ENCODE results near the gene SORL1-AS1.
"Not testable (repeated sequence)": the region's sequence is repeated elsewhere in the genome, so short reads cannot be mapped to it uniquely, and the experiment has no call there.

SORL1-AS1 gene

DNA sequence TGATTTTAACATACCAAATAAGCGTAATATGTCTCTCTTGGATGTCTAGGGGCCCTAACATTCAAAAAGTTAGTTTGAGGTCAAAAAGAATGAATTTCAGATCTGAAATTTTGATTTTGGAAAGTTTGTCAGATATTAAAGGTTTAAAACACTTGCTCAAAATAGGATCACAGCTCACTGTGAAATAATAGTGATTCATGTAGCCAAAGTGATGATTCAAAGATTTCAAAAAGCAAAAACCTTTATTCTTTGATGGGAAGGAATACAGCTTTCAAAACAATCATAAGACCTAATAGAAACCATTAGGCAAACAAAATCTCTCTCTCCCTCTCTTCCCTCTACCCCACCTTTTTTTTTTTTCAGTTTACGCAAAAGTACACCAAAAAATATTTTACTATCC is 42.7 kb downstream of the SORL1-AS1 start:
- not testable (repeated sequence) for H3K4me3 Mint-ChIP-seq; H3K4ac ChIP-seq (ENCODE audit: low read depth, low read length)

More for the DNA sequence above, 42.7 kb downstream of the SORL1-AS1 start:
- H3K27ac ChIP-seq (ENCODE audit: insufficient read length, low read depth, low read length); H2AFZ ChIP-seq (ENCODE audit: low read length); H3K14ac ChIP-seq (ENCODE audit: insufficient read depth, low read length); H3K27me3 Mint-ChIP-seq (ENCODE audit: low read depth); H2AK5ac ChIP-seq (ENCODE audit: insufficient read length, low read length); H4K20me1 ChIP-seq (ENCODE audit: control insufficient read depth, insufficient read depth, insufficient read length); H3K9me3 ChIP-seq (ENCODE audit: control insufficient read depth, low read depth, low read length); H2BK20ac ChIP-seq (ENCODE audit: low read depth, low read length, poor library complexity, severe bottlenecking); H4K91ac ChIP-seq (ENCODE audit: insufficient read length, low read depth, low read length); H3K23me2 ChIP-seq (ENCODE audit: insufficient read length, low read depth, low read length, poor library complexity, severe bottlenecking); H3K9me3 Mint-ChIP-seq; H3T11ph ChIP-seq (ENCODE audit: low read length); H2BK5ac ChIP-seq (ENCODE audit: insufficient read length, low read length); DNase-seq; H3K18ac ChIP-seq (ENCODE audit: insufficient read length, low read depth, low read length); H3K27me3 ChIP-seq (ENCODE audit: insufficient read depth, low read length); H3K4me1 ChIP-seq (ENCODE audit: insufficient read depth, low read length); H3K9ac ChIP-seq (ENCODE audit: extremely low read depth, insufficient read length, low read length); H3K79me1 ChIP-seq (ENCODE audit: insufficient read depth, low read depth, low read length, poor library complexity, severe bottlenecking); H2BK15ac ChIP-seq (ENCODE audit: low read depth, low read length); H4K8ac ChIP-seq (replicated peaks; ENCODE audit: insufficient read length, low read depth, low read length); H2BK12ac ChIP-seq (ENCODE audit: insufficient read length, low read depth, low read length); H3K23ac ChIP-seq (ENCODE audit: insufficient read length, low read depth, low read length); H4K5ac ChIP-seq (ENCODE audit: insufficient read length, low read depth, low read length); H2BK120ac ChIP-seq (ENCODE audit: low read depth, low read length, poor library complexity, severe bottlenecking); H3K4me2 ChIP-seq (ENCODE audit: insufficient read depth, insufficient read length, low read length); H3K56ac ChIP-seq (ENCODE audit: insufficient read length, low read depth, low read length); H3K27ac Mint-ChIP-seq; H3K36me3 Mint-ChIP-seq (ENCODE audit: insufficient read depth in 1 of 3, low read depth in 3 of 3); H3K79me2 ChIP-seq (ENCODE audit: insufficient read depth, low read length): not testable (repeated sequence)
- 100% methylated on average over 1 of the region's 2 CpGs for WGBS (ENCODE audit: extremely low coverage, insufficient read length, low lambda C conversion rate)
- peaks cover 41 to 43% of the 10 kb centered on the region in 2 experiments for H3K4me1 Mint-ChIP-seq
